Fibroblast of the aortic adventitia (primary cell): ENCODE measurements around the gene CTIF. TPM values are rescaled to one million over a fixed set of nuclear protein-coding genes. Genes with fewer than 3 reads are reported as not detected.

Experiments used
- DNase-seq: peaks from one replicate; pipeline ENCODE4 v3.0.0-alpha.2; 2010; ENCODE audit warnings: low read depth
- H3K4me3 ChIP-seq: 2 replicates; pipeline ENCODE4 v1.5.1; 2011; ENCODE audit warnings: low read depth, mild to moderate bottlenecking, control low read depth, low read length, moderate library complexity
- total RNA-seq: library from RNA; depleted of rRNA; stranded (reverse); fragments of >200 nt; gene quantifications from 2 replicates; pipeline ENCODE4 v1.2.3, GENCODE V29; 2012; ENCODE audit warnings: low replicate concordance
- TF ChIP-seq, protein P1 (sequence below): IDR thresholded peaks from 2 replicates; pipeline ENCODE4 v1.5.1; 2011; ENCODE audit warnings: mild to moderate bottlenecking, low read length, control low read depth, inconsistent platforms; ENCODE audit not compliant: insufficient read depth

CTIF gene
- total RNA-seq, 1 donor, result 29.0 TPM

DNA sequence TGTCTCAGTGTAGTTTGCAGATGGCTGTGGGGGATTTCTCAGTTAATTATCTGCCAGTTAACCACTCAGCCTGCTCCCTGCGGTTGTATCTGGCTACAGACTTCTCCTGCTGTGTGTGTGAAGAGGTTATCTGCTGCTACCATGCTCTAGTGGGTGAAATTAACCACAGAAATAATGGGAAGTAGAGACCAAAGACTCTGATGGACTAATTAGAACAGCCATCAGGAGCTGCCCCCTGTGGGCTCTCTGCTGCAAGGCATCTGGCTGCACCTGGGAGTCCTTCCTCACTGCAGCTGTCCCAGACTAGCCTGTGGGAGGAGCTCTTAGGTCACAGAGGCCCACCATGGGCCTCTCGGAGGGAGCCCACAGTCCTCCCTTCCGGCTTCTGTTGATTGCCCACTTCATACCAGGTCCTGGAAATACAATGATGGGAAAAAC is 66.6 kb downstream of the CTIF start:
- H3K4me3 ChIP-seq, result no peak overlapping the region
- TF ChIP-seq, protein P1, sequence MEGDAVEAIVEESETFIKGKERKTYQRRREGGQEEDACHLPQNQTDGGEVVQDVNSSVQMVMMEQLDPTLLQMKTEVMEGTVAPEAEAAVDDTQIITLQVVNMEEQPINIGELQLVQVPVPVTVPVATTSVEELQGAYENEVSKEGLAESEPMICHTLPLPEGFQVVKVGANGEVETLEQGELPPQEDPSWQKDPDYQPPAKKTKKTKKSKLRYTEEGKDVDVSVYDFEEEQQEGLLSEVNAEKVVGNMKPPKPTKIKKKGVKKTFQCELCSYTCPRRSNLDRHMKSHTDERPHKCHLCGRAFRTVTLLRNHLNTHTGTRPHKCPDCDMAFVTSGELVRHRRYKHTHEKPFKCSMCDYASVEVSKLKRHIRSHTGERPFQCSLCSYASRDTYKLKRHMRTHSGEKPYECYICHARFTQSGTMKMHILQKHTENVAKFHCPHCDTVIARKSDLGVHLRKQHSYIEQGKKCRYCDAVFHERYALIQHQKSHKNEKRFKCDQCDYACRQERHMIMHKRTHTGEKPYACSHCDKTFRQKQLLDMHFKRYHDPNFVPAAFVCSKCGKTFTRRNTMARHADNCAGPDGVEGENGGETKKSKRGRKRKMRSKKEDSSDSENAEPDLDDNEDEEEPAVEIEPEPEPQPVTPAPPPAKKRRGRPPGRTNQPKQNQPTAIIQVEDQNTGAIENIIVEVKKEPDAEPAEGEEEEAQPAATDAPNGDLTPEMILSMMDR, result no peak
- DNase-seq, result no peak

DNA sequence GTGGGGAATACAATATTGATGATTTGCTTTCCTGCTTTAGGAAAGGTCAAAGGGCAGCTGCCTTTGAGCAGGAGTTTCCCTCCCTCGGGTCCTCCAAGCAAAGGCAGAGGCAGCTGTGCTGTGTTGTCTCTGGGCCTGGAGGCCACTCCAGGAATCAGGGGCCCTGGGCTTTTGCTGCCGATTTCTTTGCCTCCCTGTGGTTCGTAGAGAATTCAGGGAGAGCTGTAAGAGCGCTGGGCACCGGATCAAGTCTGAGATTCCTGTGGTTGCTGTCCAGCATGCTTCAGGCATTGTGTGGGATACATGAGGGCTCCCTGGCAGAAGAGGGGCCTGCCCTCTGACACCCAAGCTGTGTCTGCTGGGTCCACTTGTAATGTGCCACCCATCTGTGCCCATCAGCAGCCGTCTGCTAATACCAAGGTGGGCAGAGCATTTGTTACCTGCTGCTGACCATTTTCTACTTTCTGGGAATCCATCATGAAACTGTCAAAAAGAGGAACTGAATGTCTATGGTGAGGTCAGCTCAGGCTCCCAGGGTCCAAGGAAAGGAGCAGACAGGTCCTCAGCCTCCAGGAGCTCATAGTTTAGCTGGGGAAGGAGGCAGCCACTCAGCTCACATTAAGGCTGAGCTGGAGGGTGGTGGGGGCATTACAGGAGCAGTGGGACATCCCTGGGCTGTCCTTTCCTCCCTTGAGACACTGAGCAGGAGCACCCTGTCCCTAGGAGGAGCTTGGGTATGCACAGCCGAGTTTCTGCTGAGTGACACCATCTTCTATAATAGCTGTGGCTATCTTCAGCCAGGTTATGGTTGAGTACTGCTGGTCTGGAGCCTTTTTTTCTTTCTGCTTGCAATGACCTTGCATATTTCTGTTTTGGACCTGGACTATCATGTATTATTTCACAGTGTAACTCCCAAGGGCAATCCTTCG is 68.5 kb downstream of the CTIF start:
- TF ChIP-seq, protein P1, result peak; percentile 12
- DNase-seq, result peak; percentile 89
- no peak overlapping the region for H3K4me3 ChIP-seq

DNA sequence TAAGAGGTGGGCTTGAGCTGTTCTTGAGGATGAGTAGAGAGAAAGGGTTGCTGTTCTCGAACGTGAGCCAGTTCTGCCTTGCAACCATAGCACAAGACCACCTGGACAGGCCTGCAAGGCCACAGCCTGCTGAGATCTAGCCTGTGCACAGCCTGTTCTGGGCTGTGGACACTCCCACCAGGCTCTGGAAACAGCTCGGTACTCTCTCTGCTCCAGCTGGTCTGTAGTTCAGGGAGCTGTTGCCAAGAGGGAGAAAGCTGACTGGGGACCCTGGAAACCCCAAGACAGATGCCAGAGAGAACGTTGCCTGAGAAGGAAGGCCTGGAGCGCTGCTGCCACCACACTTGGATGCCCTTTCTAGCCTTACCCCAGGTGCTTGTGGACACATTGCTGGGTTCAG is 69.8 kb downstream of the CTIF start:
- no peak overlapping the region for H3K4me3 ChIP-seq
- TF ChIP-seq, protein P1, result no peak
- DNase-seq, result no peak

DNA sequence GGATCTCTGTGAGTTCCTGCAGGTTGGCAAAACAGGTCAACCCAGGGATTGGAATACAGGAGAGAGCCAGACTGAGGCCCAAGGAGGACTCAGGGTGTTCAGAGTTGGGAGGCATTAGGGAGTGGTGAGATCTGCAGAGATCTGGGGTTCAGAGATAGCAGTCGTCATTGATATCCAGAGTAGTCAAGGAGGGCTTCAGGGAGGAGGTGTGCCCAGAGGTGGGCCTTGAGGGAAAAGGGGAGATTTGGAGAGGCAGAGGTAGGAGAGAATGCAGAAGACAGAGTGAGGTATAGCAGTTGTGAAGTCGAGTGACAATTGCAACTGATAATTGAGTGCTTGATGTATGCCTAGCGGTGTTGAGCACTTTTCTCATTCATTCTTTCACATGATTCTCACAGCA is 70.3 kb downstream of the CTIF start:
- no peak overlapping the region for H3K4me3 ChIP-seq
- DNase-seq, result no peak
- TF ChIP-seq, protein P1, result no peak

DNA sequence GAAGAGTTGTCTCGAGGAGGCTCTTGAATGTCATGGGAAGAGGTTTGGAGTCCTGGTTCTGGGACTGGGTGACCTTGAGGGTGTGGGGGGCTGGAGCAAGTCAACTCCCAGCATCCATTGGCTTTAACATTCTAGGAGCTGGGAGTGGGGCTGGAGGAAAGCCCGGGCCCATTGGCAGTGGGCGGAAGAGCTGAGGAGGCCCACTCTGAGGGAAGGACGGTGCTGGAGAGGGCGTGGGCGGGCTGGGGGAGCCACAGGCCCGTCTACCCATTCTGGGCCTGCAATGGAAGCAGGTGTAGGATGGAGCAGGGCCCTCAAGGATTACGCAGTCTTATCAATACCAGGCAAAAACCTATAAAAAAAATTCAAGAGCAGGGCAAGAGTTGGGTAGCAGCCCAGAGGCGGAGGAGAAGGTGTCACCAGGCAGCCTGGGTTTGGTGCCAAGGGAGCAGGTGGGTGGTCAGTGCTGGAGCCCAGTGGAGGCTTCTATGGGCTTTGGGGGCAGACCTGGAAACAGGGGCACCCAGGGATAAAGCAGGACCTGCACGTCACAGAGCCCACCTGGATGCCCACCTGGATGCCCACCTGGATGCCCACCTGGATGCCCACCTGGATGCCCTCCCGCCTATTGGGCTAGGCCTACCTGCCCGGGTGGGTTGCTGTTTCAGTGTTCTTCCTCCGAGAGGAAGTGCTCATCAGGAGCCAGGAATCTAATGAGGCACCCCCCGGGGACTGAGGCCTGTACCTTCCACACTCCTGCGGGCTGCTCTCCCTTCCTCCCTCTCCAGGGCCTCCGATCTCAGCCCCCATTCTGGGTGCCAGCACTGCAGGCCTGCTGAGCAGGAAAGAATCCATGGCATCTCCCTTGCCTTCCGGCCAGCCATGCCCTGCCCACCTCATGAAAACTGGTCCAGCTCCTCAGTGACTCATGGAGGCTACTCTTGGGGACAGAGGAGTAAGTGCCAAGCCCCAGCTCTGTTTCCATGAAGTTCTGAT is 71.3 kb downstream of the CTIF start:
- no peak overlapping the region for H3K4me3 ChIP-seq
- DNase-seq, result no peak
- TF ChIP-seq, protein P1, result no peak

DNA sequence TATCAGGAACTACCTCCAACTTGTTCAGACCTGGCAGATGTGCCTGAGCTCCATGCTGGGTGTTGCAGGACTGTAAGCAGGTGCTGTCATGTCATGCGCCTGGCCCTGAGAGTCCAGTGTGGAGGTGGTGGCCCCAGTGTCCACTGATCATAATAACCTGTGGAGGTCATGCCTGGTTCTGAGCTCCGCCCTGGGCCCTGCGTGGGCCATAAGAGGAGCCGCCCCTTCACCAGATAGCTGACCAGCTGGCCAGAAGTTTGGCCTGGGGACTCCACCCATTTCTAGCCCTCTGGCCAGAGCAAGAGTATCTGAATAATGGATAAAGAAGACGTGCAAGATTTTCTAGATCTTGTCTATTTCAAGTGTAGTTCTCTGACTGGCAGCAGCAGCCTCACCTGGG is 72.4 kb downstream of the CTIF start:
- H3K4me3 ChIP-seq, result no peak overlapping the region
- DNase-seq, result no peak
- TF ChIP-seq, protein P1, result no peak
